GM19395 (cell line): ENCODE results near the gene MICAL2.

ENCODE experiments used
- ATAC-seq: cut with Tn5 transposase; IDR thresholded peaks from one replicate; pipeline ENCODE4 v1.9.1; 2021; ENCODE audit warnings: mild to moderate bottlenecking, moderate library complexity; ENCODE audit not compliant: unreplicated experiment

MICAL2 gene

DNA sequence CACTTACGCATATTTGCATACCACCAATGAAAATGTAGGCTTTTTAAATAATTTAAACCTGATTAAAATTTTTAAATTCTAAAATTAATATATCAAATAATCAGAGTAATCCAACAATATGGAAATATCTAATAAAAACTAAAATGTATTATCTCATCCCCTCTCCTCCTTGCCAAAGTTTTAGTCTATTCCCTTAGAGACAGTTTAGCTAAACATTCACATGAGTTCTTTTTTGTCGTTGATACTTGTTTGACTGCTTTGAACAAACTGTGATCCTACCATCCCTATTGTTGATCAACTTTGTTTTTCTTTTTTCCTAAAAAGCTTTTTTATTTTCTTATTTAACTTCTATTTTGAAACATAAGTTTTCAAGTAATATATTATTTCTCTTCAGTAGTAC lies 185.6 kb downstream of the MICAL2 start:
- no peak for ATAC-seq

DNA sequence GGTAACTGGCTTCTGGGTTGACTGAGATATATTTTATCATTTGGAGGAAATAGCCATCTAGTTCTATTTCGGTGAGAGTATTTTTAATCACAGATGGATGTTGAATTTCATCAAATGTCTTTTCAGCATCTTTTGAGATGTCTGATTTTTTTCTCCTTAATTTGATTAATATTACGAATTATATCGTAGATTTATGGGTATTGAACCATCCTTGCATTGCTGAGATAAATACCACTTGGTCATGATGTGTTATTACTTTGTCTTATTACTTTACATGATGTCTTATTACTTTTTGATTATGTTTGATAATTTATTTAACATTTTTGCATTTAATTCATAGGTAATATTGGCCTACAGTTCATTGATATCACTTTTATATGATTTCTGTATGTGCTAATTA lies 188.2 kb downstream of the MICAL2 start:
- no peak for ATAC-seq

DNA sequence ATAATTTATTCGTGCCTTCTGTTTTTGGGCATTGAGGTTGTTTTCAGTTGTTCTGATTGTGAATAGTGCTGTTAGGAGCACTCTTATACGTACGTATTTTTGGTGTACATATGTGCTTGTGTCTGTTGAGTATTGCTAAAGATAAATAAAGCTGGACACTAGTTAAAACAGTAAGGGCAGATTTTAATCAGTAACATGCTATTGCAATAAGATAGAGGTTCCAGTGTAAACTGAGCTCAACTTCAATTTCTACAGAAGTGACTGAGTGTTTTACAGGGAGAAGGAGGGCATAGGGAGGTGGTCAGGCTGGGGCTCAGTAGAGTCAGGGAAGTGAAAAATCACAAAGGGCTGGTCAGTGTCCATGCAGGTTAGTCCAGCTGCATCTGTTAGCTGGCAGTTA lies 191.0 kb downstream of the MICAL2 start:
- no peak for ATAC-seq

DNA sequence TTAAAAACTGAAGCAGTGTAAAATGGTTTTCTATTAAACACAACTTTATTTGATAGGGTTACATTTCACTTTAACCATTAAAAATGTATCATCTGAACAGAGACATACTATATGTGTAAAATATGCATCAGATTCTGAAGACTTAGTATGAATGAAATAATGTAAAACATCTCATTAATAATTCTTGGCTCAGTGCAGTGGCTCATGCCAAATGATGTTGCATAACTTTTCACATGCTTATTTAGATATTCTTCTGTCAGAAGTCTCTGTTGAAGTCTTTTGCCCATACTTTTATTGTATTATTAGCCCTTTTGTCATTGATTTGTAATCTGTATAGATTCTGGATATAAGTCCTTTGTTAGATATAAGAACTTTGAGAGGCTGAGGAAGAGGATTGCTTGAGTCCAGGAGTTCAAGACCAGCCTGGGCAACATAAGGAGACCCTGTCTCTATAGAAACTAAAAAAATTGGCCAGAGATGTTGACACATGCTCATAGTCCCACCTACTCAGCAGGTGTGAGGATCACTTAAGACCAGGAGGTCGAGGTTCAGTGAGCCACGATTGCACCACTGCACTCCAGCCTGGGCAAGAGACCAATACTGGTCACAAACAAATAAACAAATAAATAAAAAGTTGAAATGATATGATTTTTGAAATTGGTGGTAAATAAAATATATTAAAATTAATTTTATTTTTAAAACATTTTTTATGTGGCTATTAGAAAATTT lies 193.2 kb downstream of the MICAL2 start:
- no peak for ATAC-seq

DNA sequence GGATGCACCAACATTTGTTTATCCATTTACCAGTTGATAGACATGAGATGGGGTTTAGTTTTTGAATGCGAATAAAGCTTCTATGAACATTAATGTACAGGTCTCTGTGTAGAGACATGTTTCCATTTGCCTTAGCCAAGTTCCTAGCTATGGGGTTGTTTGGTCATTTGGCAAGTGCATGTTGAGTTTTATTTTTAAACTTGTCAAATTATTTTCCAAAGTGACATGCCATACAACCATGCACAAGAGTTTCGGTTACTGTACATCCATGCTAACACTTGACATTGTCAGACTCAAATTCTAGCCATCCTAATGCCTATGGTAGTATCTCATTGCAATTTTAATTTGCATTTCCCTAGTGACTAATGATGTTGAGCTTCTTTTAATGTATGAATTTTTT lies 196.4 kb downstream of the MICAL2 start:
- ATAC-seq = no peak

DNA sequence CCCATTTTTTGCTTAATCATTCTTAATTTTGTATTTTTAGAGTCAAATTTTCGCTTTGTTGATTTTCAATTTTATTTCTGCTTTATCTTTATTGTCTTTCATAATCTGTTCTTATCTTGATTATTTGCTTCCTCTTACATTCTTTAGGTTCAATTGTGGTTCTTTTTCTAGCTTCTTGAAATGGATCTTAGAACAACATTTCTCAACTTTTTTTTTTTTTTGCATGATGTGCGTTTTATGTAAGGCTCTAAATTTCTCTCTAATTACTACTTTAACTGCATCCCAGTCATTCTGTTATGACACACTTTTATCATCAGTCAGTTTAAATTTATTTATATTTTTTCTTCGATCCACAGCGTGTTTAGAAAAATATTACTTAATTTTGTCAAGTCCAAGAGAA lies 201.7 kb downstream of the MICAL2 start:
- no peak for ATAC-seq
